Adrenal gland (tissue), 5 donors: ENCODE measurements around the gene CCDC57.

Experiments
- CTCF ChIP-seq, 6 experiments: fragments of 450-650 bp in 4 of 6; fragments of 200-600 bp in 2 of 6; sonication (generic) in 1 of 6; IDR thresholded peaks; 1 replicate in 5 of 6; 2 replicates in 1 of 6; pipeline versions ENCODE4 v1.5.1 to v1.8.0; 2016 to 2021; ENCODE audit warnings: antibody characterized with exemption in 6 of 6, mild to moderate bottlenecking in 2 of 6, moderate library complexity in 1 of 6
- POLR2A ChIP-seq, 2 donors: fragments of 450-650 bp; IDR thresholded peaks; one replicate each; pipeline ENCODE4 v1.6.1; 2017; ENCODE audit warnings: antibody characterized with exemption in 2 of 2, mild to moderate bottlenecking in 2 of 2, moderate library complexity in 1 of 2
- donor health status: DM: no; HTN: no; CAD: no.

- TF ChIP-seq CTCF (IDR thresholded peaks at IDR 0.05) (no peak), POLR2A (IDR thresholded peaks at IDR 0.05) (no peak)
Observed at GRCh38 chr17:82247856-82248671, 35.4 kb upstream of the CCDC57 start.
